ENCODE measurements around the gene FAM20A. TPM values are rescaled to one million over a fixed set of nuclear protein-coding genes. Genes with fewer than 3 reads are reported as not detected.
"Not testable (repeated sequence)": the region's sequence is repeated elsewhere in the genome, so short reads cannot be mapped to it uniquely, and the experiment has no call there.

Gene FAM20A
- total RNA-seq, 1 donor from 2014 or later = 2.9 TPM

- TF ChIP-seq, protein P1, sequence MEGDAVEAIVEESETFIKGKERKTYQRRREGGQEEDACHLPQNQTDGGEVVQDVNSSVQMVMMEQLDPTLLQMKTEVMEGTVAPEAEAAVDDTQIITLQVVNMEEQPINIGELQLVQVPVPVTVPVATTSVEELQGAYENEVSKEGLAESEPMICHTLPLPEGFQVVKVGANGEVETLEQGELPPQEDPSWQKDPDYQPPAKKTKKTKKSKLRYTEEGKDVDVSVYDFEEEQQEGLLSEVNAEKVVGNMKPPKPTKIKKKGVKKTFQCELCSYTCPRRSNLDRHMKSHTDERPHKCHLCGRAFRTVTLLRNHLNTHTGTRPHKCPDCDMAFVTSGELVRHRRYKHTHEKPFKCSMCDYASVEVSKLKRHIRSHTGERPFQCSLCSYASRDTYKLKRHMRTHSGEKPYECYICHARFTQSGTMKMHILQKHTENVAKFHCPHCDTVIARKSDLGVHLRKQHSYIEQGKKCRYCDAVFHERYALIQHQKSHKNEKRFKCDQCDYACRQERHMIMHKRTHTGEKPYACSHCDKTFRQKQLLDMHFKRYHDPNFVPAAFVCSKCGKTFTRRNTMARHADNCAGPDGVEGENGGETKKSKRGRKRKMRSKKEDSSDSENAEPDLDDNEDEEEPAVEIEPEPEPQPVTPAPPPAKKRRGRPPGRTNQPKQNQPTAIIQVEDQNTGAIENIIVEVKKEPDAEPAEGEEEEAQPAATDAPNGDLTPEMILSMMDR (IDR thresholded peaks at IDR 0.05; ENCODE audit: borderline replicate concordance) = no peak
- no peak overlapping the region for H3K4me3 ChIP-seq
- no peaks in the 10 kb centered on the region for H3K36me3 ChIP-seq
- H3K4me1 ChIP-seq = peaks cover 17% of the 10 kb centered on the region
- DNase-seq = no peak
- intact Hi-C loops (cut with micrococcal nuclease) = no loop called here
- peaks cover 6% of the 10 kb centered on the region for H3K9me3 ChIP-seq (replicated peaks)
- H3K27ac ChIP-seq (replicated peaks) = no peak overlapping the region
- no peaks in the 10 kb centered on the region for H3K27me3 ChIP-seq (ENCODE audit: low read depth)
Measured at GRCh38 chr17:68588362-68588761, 12.8 kb downstream of the FAM20A start.

- Histone ChIP-seq H3K27ac (replicated peaks) (no peak overlapping the region), H3K27me3 (ENCODE audit: low read depth) (no peaks in the 10 kb centered on the region), H3K36me3 (no peaks in the 10 kb centered on the region), H3K4me1 (peaks cover 12% of the 10 kb centered on the region), H3K9me3 (replicated peaks) (peaks cover 6% of the 10 kb centered on the region), H3K4me3 (no peak overlapping the region)
- intact Hi-C loops (cut with micrococcal nuclease) = no loop called here
- TF ChIP-seq, protein P1 (IDR thresholded peaks at IDR 0.05; ENCODE audit: borderline replicate concordance) = no peak
- no peak for DNase-seq
Measured at GRCh38 chr17:68587847-68588246, 13.3 kb downstream of the FAM20A start.

GRCh38 chr17:68587026-68587425, 14.1 kb downstream of the FAM20A start:
- intact Hi-C loops (cut with micrococcal nuclease) = no loop called here
- H3K9me3 ChIP-seq (replicated peaks) = peaks cover 6% of the 10 kb centered on the region

GRCh38 chr17:68585643-68586042, 15.5 kb downstream of the FAM20A start:
- H3K36me3 ChIP-seq = no peaks in the 10 kb centered on the region
- H3K27ac ChIP-seq (replicated peaks) = no peak overlapping the region
- peaks cover 6% of the 10 kb centered on the region for H3K9me3 ChIP-seq (replicated peaks)
- no peaks in the 10 kb centered on the region for H3K27me3 ChIP-seq (ENCODE audit: low read depth)
- no peak overlapping the region for H3K4me3 ChIP-seq
- intact Hi-C loops (cut with micrococcal nuclease) = no loop called here
- TF ChIP-seq, protein P1 (IDR thresholded peaks at IDR 0.05; ENCODE audit: borderline replicate concordance) = no peak
- no peak for DNase-seq
- peaks cover 5% of the 10 kb centered on the region for H3K4me1 ChIP-seq

More at GRCh38 chr17:68587026-68587425, 14.1 kb downstream of the FAM20A start:
- H3K36me3 ChIP-seq = no peaks in the 10 kb centered on the region
- H3K27ac ChIP-seq (replicated peaks) = no peak overlapping the region
- no peak for DNase-seq
- peaks cover 4% of the 10 kb centered on the region for H3K4me1 ChIP-seq
- H3K27me3 ChIP-seq (ENCODE audit: low read depth) = no peaks in the 10 kb centered on the region
- TF ChIP-seq, protein P1 (IDR thresholded peaks at IDR 0.05; ENCODE audit: borderline replicate concordance) = no peak
- no peak overlapping the region for H3K4me3 ChIP-seq

GRCh38 chr17:68584581-68585303, 16.4 kb downstream of the FAM20A start:
- Histone ChIP-seq H3K4me1 (peaks cover 9% of the 10 kb centered on the region), H3K27me3 (ENCODE audit: low read depth) (no peaks in the 10 kb centered on the region), H3K9me3 (replicated peaks) (peaks cover 6% of the 10 kb centered on the region), H3K4me3 (no peak overlapping the region), H3K36me3 (no peaks in the 10 kb centered on the region), H3K27ac (replicated peaks) (no peak overlapping the region)
- intact Hi-C loops (cut with micrococcal nuclease) = no loop called here
- TF ChIP-seq, protein P1 (IDR thresholded peaks at IDR 0.05; ENCODE audit: borderline replicate concordance) = no peak
- no peak for DNase-seq

DNA sequence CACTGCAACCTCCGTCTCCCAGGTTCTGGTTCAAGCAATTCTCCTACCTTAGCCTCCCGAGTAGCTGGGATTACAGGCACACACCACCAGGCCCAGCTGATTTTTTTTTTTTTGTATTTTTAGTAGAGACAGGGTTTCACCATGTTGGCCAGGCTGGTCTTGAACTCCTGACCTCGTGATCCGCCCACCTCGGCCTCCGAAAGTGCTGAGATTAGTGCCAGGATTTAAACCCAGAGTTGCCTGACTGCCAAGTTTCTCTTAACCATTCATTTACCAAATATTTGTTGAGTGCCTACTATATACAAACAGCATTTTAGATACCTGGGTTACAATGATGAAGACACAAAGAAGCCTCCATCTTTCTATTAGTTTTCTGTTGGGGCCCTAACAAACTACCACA, 18.3 kb downstream of the FAM20A start:
- DNase-seq; H3K27me3 ChIP-seq (ENCODE audit: low read depth); H3K27ac ChIP-seq (replicated peaks); H3K9me3 ChIP-seq (replicated peaks); H3K4me1 ChIP-seq; H3K4me3 ChIP-seq; H3K36me3 ChIP-seq; intact Hi-C loops (cut with micrococcal nuclease): not testable (repeated sequence)
